ENCODE results near the gene CAVIN2. TPM values are rescaled to one million over a fixed set of nuclear protein-coding genes. Genes with fewer than 3 reads are reported as not detected.

CAVIN2 gene
- polyA plus RNA-seq, 1 donor from 2014 or later, result not detected

DNA sequence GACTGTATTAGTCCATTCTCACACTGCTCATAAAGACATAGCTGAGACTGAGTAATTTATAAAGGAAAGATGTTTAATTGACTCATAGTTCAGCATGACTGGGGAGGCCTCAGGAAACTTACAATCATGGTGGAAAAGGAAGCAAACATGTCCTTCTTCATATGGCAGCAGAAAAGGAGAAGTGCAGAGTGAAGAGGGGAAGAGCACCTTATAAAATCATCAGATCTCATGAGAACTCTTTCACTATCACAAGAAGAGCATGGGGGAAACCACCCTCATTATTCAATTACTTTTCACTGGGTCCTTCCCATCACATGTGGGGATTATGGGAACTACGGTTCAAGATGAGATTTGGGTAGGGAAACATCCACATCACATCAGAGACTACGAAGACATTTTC lies 43.0 kb upstream of the CAVIN2 start:
- TF ChIP-seq POLR2AphosphoS5 (IDR thresholded peaks at IDR 0.05) (no peak), EZH2 (IDR thresholded peaks at IDR 0.05; ENCODE audit: borderline replicate concordance, insufficient read depth, low read length, poor library complexity, severe bottlenecking) (no peak), TAF1 (IDR thresholded peaks at IDR 0.05; ENCODE audit: low read depth) (no peak), MXI1 (conservative IDR thresholded peaks at IDR 0.05; ENCODE audit: poor library complexity, severe bottlenecking) (no peak), SMC3 (conservative IDR thresholded peaks at IDR 0.05; ENCODE audit: poor library complexity) (no peak), RAD21 (conservative IDR thresholded peaks at IDR 0.05) (no peak), EP300 (conservative IDR thresholded peaks at IDR 0.05; ENCODE audit: poor library complexity, severe bottlenecking) (no peak)
- TF ChIP-seq, protein P1, sequence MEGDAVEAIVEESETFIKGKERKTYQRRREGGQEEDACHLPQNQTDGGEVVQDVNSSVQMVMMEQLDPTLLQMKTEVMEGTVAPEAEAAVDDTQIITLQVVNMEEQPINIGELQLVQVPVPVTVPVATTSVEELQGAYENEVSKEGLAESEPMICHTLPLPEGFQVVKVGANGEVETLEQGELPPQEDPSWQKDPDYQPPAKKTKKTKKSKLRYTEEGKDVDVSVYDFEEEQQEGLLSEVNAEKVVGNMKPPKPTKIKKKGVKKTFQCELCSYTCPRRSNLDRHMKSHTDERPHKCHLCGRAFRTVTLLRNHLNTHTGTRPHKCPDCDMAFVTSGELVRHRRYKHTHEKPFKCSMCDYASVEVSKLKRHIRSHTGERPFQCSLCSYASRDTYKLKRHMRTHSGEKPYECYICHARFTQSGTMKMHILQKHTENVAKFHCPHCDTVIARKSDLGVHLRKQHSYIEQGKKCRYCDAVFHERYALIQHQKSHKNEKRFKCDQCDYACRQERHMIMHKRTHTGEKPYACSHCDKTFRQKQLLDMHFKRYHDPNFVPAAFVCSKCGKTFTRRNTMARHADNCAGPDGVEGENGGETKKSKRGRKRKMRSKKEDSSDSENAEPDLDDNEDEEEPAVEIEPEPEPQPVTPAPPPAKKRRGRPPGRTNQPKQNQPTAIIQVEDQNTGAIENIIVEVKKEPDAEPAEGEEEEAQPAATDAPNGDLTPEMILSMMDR (IDR thresholded peaks at IDR 0.05; ENCODE audit: poor library complexity, severe bottlenecking), result no peak
- TF ChIP-seq, protein P2, sequence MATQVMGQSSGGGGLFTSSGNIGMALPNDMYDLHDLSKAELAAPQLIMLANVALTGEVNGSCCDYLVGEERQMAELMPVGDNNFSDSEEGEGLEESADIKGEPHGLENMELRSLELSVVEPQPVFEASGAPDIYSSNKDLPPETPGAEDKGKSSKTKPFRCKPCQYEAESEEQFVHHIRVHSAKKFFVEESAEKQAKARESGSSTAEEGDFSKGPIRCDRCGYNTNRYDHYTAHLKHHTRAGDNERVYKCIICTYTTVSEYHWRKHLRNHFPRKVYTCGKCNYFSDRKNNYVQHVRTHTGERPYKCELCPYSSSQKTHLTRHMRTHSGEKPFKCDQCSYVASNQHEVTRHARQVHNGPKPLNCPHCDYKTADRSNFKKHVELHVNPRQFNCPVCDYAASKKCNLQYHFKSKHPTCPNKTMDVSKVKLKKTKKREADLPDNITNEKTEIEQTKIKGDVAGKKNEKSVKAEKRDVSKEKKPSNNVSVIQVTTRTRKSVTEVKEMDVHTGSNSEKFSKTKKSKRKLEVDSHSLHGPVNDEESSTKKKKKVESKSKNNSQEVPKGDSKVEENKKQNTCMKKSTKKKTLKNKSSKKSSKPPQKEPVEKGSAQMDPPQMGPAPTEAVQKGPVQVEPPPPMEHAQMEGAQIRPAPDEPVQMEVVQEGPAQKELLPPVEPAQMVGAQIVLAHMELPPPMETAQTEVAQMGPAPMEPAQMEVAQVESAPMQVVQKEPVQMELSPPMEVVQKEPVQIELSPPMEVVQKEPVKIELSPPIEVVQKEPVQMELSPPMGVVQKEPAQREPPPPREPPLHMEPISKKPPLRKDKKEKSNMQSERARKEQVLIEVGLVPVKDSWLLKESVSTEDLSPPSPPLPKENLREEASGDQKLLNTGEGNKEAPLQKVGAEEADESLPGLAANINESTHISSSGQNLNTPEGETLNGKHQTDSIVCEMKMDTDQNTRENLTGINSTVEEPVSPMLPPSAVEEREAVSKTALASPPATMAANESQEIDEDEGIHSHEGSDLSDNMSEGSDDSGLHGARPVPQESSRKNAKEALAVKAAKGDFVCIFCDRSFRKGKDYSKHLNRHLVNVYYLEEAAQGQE (IDR thresholded peaks at IDR 0.05; ENCODE audit: borderline replicate concordance), result no peak
- Histone ChIP-seq H3K9me3 (ENCODE audit: low read length) (no peaks in the 10 kb centered on the region), H3K27me3 (ENCODE audit: insufficient read depth, low read depth, low read length) (no peaks in the 10 kb centered on the region)

DNA sequence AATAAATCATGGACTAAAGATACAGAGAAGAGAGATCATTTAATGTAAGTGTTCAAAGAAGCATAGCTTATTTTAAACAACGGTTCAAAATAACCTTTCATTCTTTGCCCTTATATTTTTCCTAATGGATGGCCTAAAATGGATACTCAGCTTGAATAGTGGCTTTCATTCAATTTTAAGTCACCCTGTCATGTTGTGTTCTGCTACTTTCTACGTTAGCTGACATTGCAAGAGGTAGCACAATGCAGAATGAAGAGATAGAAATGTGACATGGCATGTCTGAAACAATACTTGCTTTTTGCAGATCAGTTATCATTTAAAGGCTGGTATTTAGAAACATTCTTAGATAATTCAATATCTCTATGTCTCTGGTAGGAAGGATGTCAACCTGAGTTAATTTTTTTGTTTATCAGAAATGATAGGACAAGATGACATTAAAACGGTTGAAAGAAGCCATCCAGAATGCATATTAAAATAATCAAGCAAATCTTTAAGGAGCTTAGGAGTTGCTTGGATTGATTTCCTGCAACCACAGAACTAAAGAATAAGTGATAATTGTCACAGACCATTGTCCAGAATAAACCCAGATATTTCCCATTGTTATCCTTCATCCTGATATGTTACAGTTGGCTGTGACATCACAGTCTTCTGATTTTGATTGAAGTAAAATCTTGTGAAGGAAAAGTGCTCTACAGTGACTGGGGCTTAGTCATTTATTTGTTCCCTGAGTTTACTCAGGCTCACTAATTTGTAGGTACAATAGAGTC lies 41.7 kb upstream of the CAVIN2 start:
- H3K79me2 ChIP-seq (replicated peaks; ENCODE audit: insufficient read depth, low read length), result no peaks in the 10 kb centered on the region
- no peaks in the 10 kb centered on the region for H3F3A ChIP-seq (ENCODE audit: insufficient read depth, low read length, poor library complexity, severe bottlenecking)
- H3K4me3 ChIP-seq (ENCODE audit: low read length), result no peak overlapping the region
- H3K36me3 ChIP-seq (ENCODE audit: insufficient read depth, low read length), result no peaks in the 10 kb centered on the region
- H3K9me2 ChIP-seq (ENCODE audit: insufficient read depth, low read length), result no peaks in the 10 kb centered on the region
- no peak overlapping the region for H3K4me2 ChIP-seq (ENCODE audit: low read length)
- no peaks in the 10 kb centered on the region for H4K20me1 ChIP-seq (ENCODE audit: insufficient read depth)
- TF ChIP-seq EZH2 (IDR thresholded peaks at IDR 0.05; ENCODE audit: borderline replicate concordance, insufficient read depth, low read length, poor library complexity, severe bottlenecking) (no peak), MXI1 (conservative IDR thresholded peaks at IDR 0.05; ENCODE audit: poor library complexity, severe bottlenecking) (no peak), EP300 (conservative IDR thresholded peaks at IDR 0.05; ENCODE audit: poor library complexity, severe bottlenecking) (peak; percentile 78), POLR2AphosphoS5 (IDR thresholded peaks at IDR 0.05) (peak; percentile 58), TAF1 (IDR thresholded peaks at IDR 0.05; ENCODE audit: low read depth) (no peak), SMC3 (conservative IDR thresholded peaks at IDR 0.05; ENCODE audit: poor library complexity) (no peak), RAD21 (conservative IDR thresholded peaks at IDR 0.05) (no peak)
- TF ChIP-seq, protein P2 (IDR thresholded peaks at IDR 0.05; ENCODE audit: borderline replicate concordance), result peak; percentile 40
- TF ChIP-seq, protein P1 (IDR thresholded peaks at IDR 0.05; ENCODE audit: poor library complexity, severe bottlenecking), result no peak
- H3K27me3 ChIP-seq (ENCODE audit: insufficient read depth, low read depth, low read length), result no peaks in the 10 kb centered on the region
- H3K9me3 ChIP-seq (ENCODE audit: low read length), result no peaks in the 10 kb centered on the region
- H3K27ac ChIP-seq (ENCODE audit: low read length), result peak overlapping the region; percentile 65
- H3K9ac ChIP-seq (ENCODE audit: low read length), result no peak overlapping the region
- H2AFZ ChIP-seq (ENCODE audit: low read depth, low read length), result peak overlapping the region; percentile 63

More for the DNA sequence above, 43.0 kb upstream of the CAVIN2 start:
- Histone ChIP-seq H3K4me2 (ENCODE audit: low read length) (no peak overlapping the region), H2AFZ (ENCODE audit: low read depth, low read length) (no peak overlapping the region), H4K20me1 (ENCODE audit: insufficient read depth) (no peaks in the 10 kb centered on the region), H3K27ac (ENCODE audit: low read length) (no peak overlapping the region), H3K79me2 (replicated peaks; ENCODE audit: insufficient read depth, low read length) (no peaks in the 10 kb centered on the region), H3K4me3 (ENCODE audit: low read length) (no peak overlapping the region), H3K9ac (ENCODE audit: low read length) (no peak overlapping the region), H3K9me2 (ENCODE audit: insufficient read depth, low read length) (no peaks in the 10 kb centered on the region), H3K36me3 (ENCODE audit: insufficient read depth, low read length) (no peaks in the 10 kb centered on the region), H3F3A (ENCODE audit: insufficient read depth, low read length, poor library complexity, severe bottlenecking) (no peaks in the 10 kb centered on the region)
